ENCODE measurements around the gene C6orf141.
A peak's percentile ranks its signal among the peaks of the same experiment; 100 is the strongest.

Gene C6orf141

DNA sequence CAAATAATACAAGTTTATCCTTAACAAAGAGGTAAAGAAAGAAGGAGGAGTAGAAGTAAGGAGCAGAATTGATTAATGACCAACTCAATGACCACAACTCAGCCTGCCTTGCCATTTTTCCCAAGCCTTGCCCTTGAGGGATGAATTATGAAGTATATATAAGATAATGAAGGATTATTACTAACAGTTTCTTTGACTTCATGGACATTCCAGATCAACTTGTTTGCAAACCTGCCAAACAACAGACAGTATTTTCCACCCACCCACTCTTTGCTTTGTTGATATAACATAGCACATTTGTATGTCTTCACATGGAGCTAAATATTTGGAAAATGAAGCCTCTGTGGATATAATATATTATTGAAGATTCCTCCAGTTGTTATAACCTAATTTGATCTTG lies 9.9 kb upstream of the C6orf141 start:
- DNase-seq: no peak

GRCh38 chr6:49541210-49541724 lies 9.2 kb upstream of the C6orf141 start:
- no peak for DNase-seq

- DNase-seq: no peak
These were observed 8.5 kb upstream of the C6orf141 start for GRCh38 chr6:49541936-49542335.

DNA sequence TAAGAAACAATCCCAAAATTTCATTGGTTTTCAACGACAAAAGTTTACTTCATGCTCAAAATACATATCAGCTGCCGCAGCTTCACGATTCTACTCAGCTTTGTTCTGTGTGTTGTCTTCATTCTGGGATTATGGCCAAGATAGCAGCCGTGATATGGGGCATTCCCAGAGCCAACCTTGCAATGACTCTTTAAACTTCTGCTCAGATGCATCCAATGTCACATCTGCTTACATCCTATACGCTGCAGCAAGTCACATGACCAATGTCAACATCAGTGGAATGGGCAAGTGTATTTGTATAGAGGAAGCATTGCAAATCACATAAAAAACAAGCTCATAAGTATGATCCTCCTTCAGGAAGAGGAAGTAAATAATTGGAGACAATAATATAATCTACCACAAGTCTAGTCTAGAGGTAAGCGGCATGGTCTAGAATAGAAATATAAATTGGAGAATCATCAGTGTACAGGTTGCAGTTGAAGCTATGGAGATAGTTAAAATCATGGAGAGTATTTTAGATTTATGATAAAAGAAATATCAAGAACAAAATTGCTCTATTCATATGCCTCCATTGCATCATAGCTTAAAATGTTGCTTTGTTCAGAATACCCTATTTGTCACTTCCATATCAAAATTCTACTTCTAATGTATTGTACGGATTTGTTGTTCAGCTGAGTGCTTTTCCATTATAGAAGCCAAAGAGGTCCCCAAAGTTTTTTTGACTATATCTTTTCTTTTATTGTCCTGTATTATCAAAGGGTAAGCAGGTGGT lies 7.2 kb upstream of the C6orf141 start:
- no peak for DNase-seq

GRCh38 chr6:49546331-49546730 lies 4.1 kb upstream of the C6orf141 start:
- no peak for DNase-seq

DNA sequence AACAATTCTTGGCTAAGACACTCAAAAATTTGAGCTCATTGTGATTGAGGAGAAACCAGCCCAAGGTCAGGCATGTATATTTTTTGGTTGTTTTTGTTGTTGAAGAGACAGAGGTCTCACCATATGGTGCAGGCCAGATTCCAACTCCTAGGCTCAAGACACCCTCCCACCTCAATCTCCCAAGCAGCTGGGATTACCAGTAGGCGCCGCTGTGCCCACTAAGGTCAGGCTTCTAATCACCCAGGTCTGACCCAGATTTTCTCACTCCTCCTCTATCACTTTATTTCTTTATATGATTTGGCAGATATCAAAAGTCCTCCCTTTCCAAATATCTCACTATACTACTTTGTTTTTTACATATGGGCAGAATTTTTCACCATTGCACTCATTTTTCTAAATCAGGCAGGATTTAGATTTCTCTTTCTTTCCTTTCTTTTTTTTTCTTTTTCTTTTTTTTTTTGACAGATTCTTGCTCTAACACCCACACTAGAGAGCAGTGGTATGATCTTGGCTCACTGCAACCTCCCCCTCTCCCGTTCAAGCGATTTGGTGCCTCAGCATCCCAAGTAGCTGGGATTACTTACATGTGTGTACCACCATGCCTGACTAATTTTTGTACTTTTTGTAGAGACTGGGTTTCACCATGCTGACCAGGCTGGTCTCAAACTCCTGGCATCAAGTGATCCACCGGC lies 1.7 kb upstream of the C6orf141 start:
- peak; percentile 8 to 19 for DNase-seq

- DNase-seq: no peak
These were observed 577 bp upstream of the C6orf141 start for GRCh38 chr6:49549691-49550491.

DNA sequence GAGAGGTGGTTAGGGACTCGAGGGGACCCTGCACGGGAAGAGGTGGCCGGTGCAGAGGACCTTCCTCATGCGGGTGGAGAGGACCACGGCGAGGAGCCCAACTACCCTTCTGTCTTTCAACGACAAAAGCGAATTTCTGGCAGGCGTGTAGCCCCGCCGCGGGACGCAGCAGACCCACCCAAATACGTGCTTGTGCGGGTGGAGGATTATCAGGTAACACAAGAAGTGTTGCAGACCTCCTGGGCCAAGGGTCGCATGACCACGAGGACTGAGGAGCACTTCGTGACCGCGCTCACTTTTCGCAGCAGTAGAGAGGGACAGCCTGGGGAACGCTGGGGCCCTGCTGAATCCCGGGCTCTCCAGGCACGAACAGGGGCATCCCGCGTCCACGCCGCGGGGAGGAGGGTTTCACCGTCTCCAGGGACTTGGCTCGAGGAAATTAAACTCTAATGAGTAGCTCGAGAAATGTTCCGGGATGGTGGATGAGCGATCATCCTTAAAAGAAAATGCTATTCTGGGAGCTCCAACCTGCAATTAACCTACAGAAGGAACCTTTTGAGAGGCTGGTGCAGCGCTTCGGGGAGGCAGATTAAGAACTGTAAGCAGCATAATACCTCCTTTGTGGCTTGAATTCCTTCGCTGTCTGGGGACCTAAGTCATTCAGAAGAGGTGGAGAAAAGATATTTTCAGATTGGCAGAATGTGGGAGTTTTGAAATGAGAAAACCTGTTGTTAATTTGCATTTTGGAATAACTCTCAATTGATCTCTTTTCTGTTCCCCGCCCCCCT lies 804 bp downstream of the C6orf141 start:
- no peak for DNase-seq

GRCh38 chr6:49551866-49552129 lies 1.3 kb downstream of the C6orf141 start:
- no peak for DNase-seq

- no peak for DNase-seq
These were observed 2.1 kb downstream of the C6orf141 start for GRCh38 chr6:49552596-49552995.

GRCh38 chr6:49553384-49553783 lies 2.9 kb downstream of the C6orf141 start:
- DNase-seq: no peak

GRCh38 chr6:49555951-49556350 lies 5.5 kb downstream of the C6orf141 start:
- no peak for DNase-seq

- DNase-seq: no peak
These were observed 6.0 kb downstream of the C6orf141 start for GRCh38 chr6:49556429-49556837.

- DNase-seq: no peak
These were observed 6.7 kb downstream of the C6orf141 start for GRCh38 chr6:49557177-49557576.

GRCh38 chr6:49558238-49558637 lies 7.8 kb downstream of the C6orf141 start:
- no peak for DNase-seq

GRCh38 chr6:49563006-49563886 lies 12.8 kb downstream of the C6orf141 start:
- no peak for DNase-seq

- DNase-seq: no peak
These were observed 14.1 kb downstream of the C6orf141 start for GRCh38 chr6:49564552-49564951.

- DNase-seq: no peak
These were observed 14.8 kb downstream of the C6orf141 start for GRCh38 chr6:49565261-49565660.

GRCh38 chr6:49565855-49566254 lies 15.4 kb downstream of the C6orf141 start:
- no peak for DNase-seq

- DNase-seq: no peak
These were observed 20.1 kb downstream of the C6orf141 start for GRCh38 chr6:49570474-49571079.

DNA sequence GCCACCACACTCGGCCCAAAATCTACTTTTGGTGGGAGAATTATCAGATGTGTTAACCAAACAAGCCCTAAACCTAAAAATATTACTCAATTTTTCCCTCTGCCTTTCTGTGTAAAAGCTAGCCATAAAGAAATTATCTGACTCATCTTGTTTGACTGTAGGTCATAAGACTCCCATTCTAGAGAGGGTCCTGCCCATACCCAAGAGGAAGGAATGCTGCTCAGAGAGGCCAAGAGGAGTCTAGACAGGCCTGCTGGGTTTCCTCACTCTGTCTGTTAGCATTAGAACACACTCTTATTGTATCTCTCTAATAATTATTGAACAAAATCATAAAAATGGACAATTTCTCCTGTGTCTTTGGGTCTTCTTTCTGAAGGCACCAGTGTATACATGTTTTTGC lies 26.1 kb downstream of the C6orf141 start:
- DNase-seq: no peak
